ENCODE data around the gene ATOH8.

ATOH8 gene

GRCh38 chr2:85796341-85797262 is 42.8 kb downstream of the ATOH8 start:
- DNase-seq (ENCODE audit: extremely low read depth in 1 of 2, low read depth in 1 of 2) = no peak

- no peak for DNase-seq (ENCODE audit: extremely low read depth in 1 of 2, low read depth in 1 of 2)
Measured at GRCh38 chr2:85797263-85797660, 43.5 kb downstream of the ATOH8 start.

GRCh38 chr2:85797921-85798320 is 44.1 kb downstream of the ATOH8 start:
- DNase-seq (ENCODE audit: extremely low read depth in 1 of 2, low read depth in 1 of 2) = no peak

DNA sequence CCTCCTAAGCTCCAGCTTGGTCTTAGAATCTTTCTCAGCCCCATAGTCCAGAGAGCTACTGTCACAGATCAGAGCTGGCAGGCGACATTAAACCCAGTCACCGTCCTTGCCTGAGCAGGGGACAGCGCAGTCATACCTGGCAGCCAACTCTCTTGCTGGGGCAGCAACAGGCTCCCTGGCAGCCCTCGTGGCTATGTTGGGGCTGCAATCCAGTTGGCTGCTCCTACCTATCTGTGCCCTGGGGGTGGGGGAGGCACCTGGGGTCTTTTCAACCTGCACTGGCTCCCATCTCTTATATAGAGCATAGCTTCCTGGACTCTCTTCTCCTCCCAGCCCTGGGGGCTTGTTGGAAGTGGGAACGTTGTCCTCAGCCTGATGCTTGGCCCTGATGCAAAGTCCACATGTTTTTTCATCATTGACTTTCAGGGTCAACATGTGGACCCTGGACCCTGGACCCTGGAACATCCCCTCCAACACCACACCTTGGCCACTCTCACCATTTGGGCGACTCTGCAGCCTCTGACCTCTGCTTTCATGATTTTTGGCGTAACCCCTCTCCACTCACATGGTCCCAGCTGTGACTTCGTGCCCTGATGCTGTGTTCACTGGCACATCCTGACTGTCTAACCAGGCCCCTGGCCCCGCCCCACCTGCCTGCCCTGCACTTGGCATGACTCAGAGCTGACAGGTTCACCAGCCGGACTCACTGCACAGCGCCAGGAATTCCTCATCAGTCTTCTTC is 45.6 kb downstream of the ATOH8 start:
- DNase-seq (ENCODE audit: extremely low read depth in 1 of 2, low read depth in 1 of 2) = no peak

DNA sequence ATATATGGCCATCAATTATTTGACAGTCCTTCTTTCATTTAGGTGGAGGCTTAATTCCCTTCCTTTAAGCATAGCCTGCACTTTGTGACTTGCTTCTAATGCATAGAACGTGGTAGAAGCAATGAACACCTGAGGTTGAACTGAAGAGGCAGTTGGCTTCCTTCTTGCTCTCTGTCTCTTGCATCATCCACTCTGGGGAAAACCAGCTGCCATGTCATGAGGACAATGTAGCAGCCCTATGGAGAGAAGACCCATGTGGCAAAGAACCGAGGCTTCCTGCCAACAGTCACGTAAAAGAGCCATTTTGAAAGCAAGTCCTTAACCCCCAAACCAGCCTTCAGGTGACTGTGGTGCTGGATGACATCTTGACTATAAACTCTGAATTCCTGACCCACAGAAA is 46.8 kb downstream of the ATOH8 start:
- no peak for DNase-seq (ENCODE audit: extremely low read depth in 1 of 2, low read depth in 1 of 2)

- no peak for DNase-seq (ENCODE audit: extremely low read depth in 1 of 2, low read depth in 1 of 2)
Measured at GRCh38 chr2:85801871-85802270, 48.1 kb downstream of the ATOH8 start.

- no peak for DNase-seq (ENCODE audit: extremely low read depth in 1 of 2, low read depth in 1 of 2)
Measured at GRCh38 chr2:85802354-85803103, 48.7 kb downstream of the ATOH8 start.

DNA sequence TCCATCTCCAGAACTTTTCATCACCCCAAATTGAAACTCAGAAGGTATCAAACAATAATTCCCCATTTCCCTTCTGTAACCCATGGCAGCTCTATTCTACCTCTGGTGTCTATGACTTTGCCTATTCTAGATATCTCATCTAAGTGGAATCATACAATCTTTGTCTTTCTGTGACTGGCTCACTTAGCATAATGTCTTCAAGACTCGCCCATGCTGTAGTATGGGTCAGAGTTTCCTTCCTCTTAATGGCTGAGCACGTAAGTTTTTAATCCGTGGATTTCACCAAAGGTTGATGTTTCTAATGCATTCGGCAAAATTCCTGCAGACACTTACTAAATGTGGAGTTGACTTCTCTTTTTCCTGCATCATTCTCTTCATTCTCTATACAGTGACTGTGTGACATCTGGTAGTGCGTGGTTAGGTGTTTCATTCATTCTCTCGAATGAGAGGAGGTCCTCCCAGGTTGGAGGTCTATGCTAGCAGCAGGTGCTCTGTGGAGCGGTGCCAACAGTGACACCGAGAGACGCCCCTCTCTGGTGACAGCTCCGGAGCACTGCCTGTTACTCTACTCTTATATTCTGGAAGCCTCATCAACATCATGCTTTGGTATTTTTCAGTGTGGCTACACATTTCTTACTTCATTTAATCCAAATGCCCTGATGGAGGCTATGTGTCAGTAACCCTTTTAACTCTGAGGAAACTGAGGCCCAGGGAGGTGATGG is 50.1 kb downstream of the ATOH8 start:
- DNase-seq (ENCODE audit: extremely low read depth in 1 of 2, low read depth in 1 of 2) = no peak

- DNase-seq (ENCODE audit: extremely low read depth in 1 of 2, low read depth in 1 of 2) = no peak
Measured at GRCh38 chr2:85804583-85804982, 50.8 kb downstream of the ATOH8 start.

DNA sequence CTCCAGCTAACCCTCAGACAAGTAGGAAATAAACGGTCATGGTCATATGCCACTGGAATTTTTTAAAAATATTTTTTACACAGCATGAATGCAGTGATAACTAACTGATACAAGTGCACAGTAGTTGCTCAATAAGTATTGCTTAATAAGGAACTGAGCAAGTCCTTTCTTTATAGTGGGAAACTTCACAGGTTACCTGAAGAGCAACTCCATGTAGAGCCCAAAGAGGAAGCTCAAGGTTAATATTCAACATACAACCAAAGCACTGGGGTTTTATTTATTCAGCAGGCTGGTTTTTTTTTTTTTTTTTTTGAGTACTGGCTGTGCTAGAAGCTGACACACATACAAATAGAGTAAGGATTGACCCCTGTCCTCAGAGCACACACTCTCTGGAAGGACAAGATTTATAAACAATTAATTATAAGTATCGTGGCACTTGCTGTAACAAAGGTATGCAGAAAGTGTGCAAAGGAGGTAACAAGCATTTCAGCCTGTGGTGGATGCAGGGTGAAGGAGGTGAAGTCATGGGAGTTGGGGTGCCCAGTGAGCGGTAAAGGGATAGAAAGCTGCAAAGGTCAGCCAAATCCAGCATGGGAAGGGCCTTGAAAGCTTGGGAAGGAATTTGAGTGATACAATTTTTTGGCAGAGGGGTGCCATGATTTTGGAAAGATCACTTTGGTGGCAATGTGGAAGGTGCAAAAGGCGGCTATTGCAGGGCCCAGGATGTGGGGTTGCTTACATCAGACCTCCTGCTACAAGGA is 52.7 kb downstream of the ATOH8 start:
- no peak for DNase-seq (ENCODE audit: extremely low read depth in 1 of 2, low read depth in 1 of 2)

GRCh38 chr2:85807756-85808155 is 54.0 kb downstream of the ATOH8 start:
- no peak for DNase-seq (ENCODE audit: extremely low read depth in 1 of 2, low read depth in 1 of 2)

DNA sequence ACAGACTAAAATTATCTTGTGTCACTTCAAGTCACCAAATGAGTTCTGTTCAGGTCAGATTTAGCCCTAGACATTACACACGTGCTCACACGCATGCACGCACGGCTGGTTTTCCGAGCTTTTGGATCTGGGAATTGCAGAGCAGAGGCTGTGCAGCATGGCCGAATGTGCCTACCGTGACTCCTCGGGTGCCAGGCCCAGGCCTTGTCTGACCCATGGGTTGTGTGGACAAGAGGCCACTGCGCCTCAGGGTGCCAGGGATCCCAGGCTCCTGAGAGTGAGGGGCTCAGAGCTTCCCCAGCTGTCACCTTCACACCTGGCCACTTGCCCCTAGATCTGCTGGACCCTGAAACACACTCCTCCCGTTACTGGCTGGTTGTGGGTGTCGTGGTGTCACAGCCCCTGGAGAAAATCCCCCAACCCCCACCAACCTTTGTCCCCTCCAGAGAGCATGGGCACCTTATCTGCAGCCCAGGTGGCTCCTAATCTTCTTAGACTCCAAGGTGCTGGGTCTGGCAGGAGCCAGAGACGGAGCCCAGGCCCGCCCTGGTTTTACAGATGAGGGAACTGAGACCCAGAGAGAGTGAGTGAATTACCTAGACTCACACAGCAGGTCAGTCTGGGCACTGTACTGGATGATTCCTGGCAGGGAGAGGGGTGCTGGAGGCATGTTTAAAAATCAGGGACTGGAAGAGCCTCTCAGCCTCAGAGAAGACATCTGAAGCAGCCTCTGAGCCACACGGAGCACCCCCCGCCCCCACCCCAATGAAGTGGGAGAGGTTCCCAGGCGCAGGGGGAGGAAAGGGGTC is 56.8 kb downstream of the ATOH8 start:
- DNase-seq (ENCODE audit: extremely low read depth in 1 of 2, low read depth in 1 of 2) = no peak

- DNase-seq (ENCODE audit: extremely low read depth in 1 of 2, low read depth in 1 of 2) = no peak
Measured at GRCh38 chr2:85811180-85812093, 57.6 kb downstream of the ATOH8 start.

- DNase-seq (ENCODE audit: extremely low read depth in 1 of 2, low read depth in 1 of 2) = no peak
Measured at GRCh38 chr2:85812094-85812735, 58.4 kb downstream of the ATOH8 start.

DNA sequence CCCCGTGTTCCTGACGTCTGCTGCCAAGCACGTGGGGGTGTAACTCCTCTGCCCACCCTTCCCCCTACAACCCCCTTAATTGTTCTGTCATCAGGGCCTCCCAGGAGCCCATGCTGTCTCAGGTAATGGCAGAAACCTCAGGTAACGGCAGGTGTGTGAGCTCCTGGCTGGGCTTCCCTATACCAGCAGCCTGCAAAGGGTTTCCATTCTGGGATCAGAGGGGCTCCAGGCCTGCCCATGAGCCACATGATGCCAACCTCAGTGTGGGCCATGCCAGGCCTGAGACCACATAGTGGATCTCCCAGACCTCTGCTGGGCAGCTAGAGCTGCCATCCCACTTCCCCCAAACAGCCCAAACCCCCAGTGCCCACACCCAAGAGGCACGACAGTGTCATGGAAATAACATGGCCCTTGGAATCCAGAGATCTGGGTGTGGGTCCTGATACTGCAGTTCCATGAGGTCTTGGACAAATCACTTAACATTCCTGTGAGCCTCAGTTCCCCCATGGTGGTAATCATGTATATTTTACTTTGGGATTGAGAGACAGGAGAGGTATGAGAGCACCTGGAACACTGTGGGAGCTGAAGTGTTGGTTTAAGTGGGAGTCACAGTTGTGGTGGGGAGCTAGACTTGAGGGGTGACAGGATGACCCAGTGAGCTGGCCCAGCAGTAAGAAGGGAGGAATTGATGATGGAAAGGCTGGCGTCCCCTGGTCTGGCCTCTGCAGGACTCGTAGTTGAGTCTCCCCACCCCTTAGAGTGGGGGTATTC is 59.6 kb downstream of the ATOH8 start:
- no peak for DNase-seq (ENCODE audit: extremely low read depth in 1 of 2, low read depth in 1 of 2)

DNA sequence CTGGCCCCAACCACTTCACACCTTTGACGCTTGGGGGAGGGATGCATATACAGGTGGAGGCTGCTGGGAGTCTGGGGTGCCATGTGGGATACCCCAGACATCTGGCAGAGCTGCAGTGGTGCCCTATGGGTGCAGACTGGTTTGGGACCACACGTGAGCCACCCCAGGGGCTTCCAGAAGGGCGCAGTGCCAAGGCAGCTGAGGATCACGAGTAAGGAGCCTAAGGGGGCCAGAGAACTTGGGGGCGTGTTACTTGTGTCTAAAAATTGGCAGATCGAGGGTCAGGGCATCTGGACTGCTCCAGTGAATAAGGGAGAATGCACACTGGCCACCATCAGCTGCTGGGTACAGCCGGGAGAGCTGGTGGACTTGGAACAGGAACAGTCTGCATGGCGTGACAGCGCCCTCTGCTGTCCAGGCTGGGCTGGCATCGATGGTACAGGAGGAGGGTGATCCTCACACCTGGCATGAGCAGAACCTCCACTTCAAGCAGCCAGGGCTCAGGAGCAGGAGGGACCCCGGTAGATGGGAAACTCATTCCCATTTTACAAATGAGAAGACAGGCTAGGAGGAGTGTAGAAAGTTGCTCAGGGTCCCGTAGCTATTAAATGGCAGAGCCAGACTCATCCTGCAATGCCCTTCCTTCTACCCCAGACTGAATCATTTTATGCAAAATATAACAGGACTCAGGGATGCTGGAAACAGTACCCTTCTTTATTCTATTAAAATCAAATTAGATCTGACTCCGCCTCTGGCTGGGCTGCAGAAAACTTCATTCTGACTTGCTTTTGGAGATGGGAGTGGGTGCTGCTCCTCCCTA is 60.4 kb downstream of the ATOH8 start:
- DNase-seq (ENCODE audit: extremely low read depth in 1 of 2, low read depth in 1 of 2) = peak; percentile 52 to 66

Data from activated CD8-positive, alpha-beta memory T cell treated with anti-CD3 and anti-CD28 coated beads for 1 hour (primary cell).